ENCODE results near the gene IGSF5.
"Not testable (repeated sequence)": the region's sequence is repeated elsewhere in the genome, so short reads cannot be mapped to it uniquely, and the experiment has no call there.

IGSF5 gene

DNA sequence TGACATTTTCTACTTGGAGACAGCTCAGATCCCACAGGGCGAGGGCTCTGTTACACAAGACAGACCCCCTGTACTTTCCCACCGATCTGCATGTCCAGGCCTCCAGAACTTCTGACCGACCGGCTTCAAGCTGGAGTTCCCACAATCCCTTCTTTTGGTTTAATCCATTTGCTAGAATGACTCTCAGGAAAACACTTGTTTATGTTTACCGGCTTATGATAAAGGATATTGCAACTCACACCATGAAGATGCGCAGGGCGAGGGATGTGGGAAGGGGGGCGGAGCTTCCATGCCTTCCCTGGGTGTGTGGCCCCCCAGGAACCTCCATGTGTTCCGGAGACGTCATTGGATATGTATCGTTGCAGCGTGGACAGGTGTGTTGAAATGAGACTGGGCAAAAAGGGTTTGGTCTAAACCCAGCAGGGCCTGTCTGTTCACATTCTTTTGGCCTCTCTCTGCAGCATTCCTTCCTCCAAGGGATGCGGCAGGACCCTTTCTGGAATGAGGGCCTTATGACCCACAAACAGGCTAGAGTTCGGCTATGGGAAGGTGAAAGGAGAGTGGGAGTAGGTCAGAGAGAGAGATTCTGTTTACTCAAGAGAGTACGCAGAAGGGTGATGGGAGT, 7.5 kb upstream of the IGSF5 start:
- no peak for DNase-seq (ENCODE audit: low read depth in 1 of 2, low spot score in 1 of 2)

DNA sequence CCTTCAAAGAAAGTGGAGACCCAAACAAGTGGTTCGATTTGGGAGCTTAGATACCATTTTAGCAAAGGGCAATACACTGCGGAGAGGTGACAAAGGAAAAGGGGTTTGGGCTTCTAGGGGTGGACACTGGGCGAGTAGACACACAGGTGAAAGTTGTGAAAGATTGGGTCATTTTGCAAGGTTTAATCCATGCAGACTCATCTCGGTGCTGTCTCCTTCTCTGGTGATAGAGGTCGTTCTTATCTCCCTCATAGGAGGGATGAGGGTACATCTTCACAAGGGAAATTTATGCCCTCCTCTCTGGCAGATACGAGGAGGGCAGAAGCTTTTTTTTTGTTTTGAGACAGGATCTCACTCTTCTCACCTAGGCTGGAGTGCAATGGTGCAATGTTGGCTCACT, 6.4 kb upstream of the IGSF5 start:
- DNase-seq (ENCODE audit: low read depth in 1 of 2, low spot score in 1 of 2) = no peak

DNA sequence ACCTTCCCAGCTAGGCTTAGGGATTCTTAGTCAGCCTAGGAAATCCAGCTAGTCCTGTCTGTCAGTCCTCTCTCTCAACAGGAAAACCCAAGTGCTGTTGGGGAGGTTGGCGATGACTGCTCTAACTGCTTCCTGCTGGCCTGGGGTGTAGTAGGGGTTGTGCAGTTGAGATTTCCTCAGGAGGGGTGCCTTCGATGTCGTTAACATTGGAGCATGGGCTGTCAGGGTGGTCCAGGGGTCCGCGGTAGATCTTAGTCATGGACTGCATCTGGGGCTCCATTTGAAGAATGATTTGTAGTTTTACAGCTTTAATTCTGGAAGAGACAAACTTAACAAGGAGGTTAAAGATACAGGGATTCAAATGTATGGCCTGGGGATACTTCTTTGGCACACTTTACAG, 5.5 kb upstream of the IGSF5 start:
- DNase-seq (ENCODE audit: low read depth in 1 of 2, low spot score in 1 of 2) = not testable (repeated sequence)

DNA sequence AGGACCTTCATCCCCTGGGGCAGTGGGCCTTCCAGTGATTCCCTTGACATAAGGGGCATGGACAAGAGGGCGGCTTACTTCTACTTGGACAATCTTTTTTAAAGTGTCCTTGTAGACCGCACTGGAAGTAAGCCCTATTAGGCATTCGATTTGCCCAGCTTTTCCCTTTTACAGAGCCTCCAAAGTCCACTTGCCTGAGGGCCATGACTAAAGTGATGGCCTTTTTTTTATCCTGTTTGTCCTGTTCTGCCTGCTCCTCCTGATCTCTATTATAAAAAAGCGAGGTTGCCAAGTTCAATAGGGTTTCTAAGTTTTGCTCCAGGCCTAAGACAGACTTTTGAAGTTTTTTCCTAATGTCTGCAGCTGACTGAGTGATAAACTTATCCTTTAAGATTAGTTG, 2.4 kb upstream of the IGSF5 start:
- DNase-seq (ENCODE audit: low read depth in 1 of 2, low spot score in 1 of 2) = not testable (repeated sequence)

DNA sequence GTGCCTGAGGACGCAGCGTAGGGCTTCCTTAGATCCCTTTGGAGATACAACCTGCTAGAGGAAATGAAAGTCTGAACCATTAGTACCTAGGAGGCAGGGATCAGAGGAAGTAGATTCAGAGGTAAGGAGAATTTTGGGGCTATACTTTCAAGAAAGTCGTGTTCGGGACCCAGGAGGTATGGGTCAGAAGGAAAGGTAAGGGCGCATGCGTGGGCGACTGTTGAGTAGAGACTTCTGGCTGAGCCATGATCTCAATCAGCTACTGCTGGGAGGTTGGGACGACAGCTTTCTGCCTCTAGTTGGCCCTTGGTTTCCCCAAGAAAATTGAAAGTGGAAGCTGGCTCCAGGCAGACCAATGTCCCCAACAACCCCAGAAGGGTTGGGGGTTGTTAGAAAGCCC, 349 bp downstream of the IGSF5 start:
- DNase-seq (ENCODE audit: low read depth in 1 of 2, low spot score in 1 of 2) = not testable (repeated sequence)

DNA sequence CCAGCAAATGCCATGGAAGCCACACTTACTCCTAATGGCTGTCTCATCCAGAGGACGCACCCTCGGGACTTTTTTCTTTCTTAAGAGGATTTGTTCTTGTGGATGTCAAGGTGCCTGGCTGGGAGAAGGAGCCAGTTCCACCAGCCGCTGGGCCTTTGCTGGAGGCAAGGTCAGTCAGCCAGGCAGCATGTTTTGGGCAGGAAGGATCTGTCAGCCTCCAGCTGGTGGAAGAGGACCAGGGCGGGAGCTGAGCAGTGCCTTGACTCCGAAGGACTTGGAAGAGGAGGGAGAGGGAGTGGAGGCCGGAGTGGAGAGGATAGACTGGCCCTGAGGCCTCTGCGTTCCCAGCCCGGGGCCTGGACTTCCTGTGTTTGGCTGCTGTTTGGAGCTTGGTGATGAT, 5.7 kb downstream of the IGSF5 start:
- no peak for DNase-seq (ENCODE audit: low read depth in 1 of 2, low spot score in 1 of 2)

DNA sequence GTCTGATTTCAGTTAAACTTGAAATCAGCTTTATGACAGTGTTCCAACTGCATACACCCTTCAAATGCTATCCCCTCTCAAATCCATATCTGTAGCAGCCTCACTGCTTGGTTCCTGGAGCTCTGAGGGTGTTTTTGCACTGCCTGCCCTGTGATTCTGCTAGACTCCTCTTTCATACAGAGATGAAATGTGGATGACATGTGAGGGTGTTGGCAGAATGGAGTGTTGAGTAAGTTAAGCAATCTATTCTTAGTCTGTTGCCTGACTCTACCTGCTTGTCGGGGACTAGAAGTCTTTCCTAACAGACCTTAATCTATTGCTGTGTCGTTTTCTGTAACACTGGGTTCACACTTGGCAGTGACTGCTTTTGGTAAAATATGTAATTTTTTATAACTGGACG, 9.8 kb downstream of the IGSF5 start:
- no peak for DNase-seq (ENCODE audit: low read depth in 1 of 2, low spot score in 1 of 2)

DNA sequence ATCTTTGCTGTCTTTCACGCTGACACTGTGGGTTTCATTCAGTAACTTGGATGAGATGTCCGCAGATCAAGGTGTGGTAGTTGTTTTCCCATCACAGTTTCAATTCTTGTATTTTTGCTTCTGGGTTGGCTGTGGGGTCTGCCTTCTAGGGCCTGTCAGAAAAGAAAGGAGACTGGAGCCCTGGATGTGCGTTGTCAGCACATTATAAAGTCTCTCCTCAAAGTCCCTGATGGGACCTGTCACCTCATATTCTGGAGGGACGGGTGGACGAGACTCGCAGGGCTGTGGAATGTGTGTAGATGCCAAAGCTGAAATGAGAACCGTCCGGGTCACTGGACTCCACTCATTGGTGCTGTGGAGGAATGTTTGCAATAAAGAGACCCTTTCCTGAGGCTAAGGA, 11.3 kb downstream of the IGSF5 start:
- no peak for DNase-seq (ENCODE audit: low read depth in 1 of 2, low spot score in 1 of 2)

DNA sequence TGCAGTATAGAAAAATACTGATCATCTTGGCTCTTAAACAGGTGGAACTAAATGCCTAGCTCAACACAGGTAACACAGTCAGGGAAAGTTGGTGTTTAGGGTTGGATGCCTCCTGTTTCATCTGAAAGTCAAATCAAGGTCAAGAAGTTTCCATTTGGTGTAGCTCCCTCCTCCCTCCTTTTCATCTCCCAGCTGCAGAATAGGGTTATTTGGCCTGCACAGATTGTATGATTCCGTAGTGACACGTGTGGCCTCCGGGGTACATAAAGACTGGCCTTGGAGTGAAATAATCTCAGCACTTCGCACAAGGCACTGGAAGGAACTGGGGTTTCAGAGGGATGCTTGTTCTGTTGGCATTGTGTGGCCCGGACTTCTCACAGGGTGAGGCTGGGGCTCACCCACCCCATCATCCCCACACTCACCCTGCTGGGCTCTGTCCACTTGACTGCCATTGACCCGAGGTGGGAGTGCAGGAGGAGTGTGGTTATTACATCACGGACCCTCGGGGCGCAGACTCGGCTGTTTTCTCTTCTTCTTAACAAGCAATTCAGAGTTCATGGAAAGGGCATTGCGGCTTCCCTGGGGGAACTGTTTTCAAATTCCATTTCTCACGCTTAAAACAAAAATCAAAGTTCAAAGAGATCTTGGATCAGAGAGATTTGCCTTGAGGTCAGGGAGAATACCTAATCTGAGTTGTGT, 18.4 kb downstream of the IGSF5 start:
- DNase-seq (ENCODE audit: low read depth in 1 of 2, low spot score in 1 of 2) = no peak

DNA sequence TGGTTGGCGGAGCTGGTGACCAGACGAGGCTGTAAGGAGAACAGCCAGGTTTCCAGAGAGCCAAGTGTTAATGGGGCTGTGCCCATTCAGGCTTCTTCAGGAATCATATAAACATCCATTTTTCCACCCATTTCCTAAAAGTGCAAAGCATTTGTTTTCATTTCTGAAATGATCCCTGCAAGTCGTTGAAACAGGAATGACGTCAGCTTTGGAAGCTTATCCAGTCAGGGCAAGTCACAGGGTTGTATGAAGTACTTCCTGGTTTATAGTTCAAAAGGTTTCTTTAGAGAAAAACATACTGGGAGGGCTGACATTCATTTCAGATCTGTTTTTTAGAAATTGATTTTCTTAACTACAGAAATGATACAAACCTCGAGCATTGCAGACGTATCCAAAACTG, 29.2 kb downstream of the IGSF5 start:
- no peak for DNase-seq (ENCODE audit: low read depth in 1 of 2, low spot score in 1 of 2)

DNA sequence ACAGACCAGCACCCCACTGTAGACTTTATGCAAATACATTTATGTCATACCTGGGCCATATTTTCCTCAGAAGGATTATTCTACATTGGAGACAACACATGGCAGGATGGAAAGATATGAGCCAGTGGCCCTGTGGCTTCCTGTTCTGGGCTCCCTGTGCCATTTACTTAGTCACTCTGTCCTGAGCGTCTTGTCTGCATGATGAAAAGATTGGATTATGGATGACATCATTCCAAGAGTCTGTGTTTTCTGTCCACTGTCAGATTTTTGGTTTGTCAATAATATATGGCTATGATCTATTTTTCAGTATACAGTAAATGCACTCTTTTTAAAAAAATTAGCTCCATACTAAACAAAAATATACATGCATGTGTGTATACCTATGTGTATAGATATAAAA, 30.8 kb downstream of the IGSF5 start:
- DNase-seq (ENCODE audit: low read depth in 1 of 2, low spot score in 1 of 2) = no peak

DNA sequence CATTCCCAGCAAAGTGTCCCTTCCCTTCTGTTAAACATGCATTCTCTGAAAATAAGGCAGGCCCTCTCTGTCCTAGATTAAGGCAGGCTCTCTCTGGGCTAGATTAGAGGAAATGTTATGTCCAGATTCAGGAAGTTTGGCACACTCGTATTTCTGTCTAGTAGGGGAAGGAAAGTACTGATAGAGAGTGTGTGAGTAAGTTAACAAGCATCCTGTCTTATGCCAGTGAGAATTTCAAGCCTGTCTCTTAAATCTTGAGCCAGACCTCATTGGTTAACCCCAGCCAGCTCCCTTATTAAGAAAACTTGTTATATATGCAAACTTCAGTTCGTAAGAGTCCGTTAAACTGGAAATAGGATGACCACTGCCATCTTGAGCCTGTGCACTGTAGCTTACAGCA, 31.6 kb downstream of the IGSF5 start:
- DNase-seq (ENCODE audit: low read depth in 1 of 2, low spot score in 1 of 2) = no peak

DNA sequence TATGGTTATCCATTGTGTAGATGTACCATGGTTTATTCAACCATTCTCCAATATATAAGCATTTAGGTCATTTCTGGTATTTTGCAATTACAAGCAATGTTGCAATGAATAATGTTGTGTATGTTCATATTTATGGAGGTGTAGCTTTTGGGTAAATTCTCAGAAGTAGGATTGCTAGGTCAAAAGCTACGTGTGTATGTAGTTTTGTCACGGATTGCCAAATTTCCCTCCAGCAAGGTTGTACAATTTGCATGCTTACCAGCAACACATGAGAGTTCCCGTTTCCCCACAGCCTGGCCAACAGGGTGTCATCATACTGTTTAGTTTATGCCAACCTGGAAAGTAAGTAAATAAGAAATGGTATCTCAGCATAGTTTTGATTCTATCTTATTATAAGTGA, 36.3 kb downstream of the IGSF5 start:
- no peak for DNase-seq (ENCODE audit: low read depth in 1 of 2, low spot score in 1 of 2)

DNA sequence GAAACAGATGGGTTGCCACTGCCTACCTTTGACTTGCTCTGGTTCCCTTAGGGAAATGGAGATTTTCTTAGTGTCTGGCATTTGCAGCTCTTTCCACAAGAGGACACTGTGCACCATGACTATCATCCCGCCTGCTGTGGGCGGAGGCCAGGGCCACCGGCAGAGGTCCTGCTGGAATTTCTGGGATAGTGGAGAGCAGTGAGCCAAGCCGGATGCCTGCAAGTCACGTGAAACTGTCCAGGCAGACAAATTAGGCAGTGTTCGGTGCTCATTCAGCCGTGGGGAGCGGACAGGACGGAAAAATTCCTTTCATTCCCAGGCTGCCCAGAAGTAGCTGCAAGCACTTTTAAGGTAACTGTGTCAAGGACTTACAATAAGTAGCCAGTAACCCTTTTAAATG, 43.4 kb downstream of the IGSF5 start:
- DNase-seq (ENCODE audit: low read depth in 1 of 2, low spot score in 1 of 2) = no peak

DNA sequence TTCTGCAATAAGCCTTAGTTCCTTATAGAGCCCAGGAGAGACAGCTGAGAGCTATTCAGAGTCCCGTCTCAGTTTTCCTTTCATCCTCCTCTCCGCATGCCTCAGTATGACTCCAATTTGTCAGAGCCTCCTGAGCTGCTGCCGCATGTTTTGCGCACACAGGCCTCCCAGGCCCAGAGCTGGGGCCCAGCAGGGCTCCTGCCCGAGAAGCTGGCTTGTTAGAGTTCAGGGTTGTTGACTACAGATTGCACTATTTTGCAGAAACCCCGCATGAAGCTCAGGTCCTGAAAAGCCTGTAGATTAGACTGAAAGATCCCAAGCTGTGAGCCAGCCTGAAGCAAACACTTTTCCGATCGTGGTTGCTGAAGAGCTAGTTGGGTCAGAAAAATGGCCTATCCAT, 51.5 kb downstream of the IGSF5 start:
- no peak for DNase-seq (ENCODE audit: low read depth in 1 of 2, low spot score in 1 of 2)

DNA sequence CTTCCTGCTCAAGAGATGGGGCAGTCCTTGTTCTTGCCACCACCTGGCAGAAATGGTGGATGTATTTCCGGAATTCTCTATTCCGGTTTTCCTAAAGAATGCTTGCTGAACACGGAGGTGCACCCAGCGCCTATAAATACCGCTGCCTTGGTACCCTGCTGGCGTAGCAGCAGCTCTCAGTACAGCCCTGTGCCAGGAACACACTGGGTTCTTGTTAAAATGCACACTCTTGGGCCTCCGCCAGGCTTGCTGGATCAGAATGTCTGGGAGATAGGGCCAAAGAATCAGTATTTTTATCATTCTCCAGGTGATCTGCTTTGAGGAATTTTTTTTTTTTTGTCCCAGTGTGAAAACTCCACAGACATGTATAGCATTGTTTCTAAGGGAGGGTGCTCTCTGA, 54.2 kb downstream of the IGSF5 start:
- no peak for DNase-seq (ENCODE audit: low read depth in 1 of 2, low spot score in 1 of 2)

DNA sequence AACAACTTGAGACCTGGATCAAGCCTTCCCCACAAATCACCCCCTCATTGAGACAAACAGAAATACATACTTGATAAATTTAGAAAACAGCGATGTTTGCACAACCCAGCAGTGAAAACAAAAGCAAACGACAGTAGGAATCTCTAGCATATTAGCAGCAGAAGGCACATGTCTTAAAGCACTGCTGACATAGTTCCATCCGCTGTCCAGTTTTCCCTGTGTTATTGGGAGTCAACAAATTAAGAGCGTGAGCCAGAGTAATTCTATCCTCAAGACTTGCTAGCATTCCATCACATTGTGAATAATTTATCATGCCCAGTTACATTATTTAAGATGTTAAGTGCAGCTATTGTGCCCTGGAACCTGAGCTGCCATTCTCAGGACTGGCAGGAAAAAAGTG, 55.3 kb downstream of the IGSF5 start:
- DNase-seq (ENCODE audit: low read depth in 1 of 2, low spot score in 1 of 2) = no peak

DNA sequence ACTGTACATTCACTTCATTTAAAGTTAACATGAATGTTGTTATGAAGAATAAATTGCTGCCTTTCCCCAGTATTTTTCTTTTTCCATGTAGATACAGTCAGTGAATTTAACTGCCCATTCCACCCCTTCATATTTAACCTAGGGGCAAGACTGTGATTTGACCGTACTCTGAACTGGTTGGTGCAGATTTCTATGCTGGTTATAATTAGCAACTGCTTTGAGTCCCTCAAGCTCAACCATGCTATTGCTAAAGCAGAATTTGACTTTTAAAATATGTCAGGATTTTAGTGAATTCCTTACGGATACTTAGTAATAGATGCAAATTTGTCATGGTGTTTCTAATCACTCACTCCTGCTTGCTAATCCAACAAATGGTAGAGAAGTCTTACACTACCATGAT, 57.2 kb downstream of the IGSF5 start:
- DNase-seq (ENCODE audit: low read depth in 1 of 2, low spot score in 1 of 2) = no peak

DNA sequence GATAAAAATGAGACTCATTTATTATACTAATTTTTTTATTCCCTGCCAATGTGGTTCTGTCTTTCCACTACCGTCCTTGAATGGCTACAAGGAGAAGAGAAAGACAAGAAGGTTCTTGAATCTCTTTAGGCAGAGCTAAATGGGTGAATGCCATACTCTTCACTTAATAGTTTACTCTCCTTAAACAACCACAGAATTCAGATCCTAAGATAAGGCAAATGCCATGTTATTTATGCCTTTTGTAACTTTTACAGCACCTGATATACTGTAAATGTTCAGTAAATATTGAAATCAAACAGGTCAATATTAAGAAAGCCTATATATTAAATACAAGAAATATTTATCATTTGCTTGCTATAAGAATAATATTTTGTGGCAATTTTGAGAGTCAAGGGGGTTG, 58.4 kb downstream of the IGSF5 start:
- DNase-seq (ENCODE audit: low read depth in 1 of 2, low spot score in 1 of 2) = no peak

DNA sequence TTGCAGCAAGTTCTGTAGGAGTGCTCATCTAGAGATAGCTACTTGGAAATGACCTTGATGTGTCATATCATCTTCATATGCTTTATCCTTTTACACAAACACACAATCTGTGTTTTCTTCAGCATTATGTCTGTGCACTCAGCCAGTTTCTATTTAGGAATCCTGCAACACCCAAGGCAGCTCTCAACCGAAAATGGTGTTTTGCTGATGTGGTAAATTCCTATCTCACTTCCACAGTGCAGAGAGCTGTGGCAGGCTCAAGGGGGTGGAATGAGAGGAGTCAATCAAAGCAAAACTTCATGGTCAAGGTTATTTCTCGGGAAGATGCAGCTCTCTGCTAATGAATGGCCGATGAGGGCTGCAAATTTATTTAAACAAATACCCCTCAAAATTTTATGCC, 59.3 kb downstream of the IGSF5 start:
- DNase-seq (ENCODE audit: low read depth in 1 of 2, low spot score in 1 of 2) = no peak

DNA sequence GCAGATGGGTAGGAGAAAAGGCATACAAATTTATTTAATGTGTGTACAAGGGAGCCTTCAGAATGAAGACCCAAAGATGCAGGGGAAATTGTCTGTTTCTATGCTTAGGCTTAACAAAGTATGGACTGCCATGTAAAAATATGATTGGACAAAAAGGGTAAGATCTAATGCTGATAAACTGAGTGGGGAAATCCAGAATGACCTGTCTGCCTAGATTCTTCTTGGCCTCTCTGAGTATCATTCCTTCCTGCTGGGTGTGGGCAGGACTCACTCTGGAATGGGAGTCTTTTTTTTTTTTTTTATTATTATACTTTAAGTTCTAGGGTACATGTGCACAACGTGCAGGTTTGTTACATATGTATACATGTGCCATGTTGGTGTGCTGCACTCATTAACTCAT, 61.0 kb downstream of the IGSF5 start:
- no peak for DNase-seq (ENCODE audit: low read depth in 1 of 2, low spot score in 1 of 2)

DNA sequence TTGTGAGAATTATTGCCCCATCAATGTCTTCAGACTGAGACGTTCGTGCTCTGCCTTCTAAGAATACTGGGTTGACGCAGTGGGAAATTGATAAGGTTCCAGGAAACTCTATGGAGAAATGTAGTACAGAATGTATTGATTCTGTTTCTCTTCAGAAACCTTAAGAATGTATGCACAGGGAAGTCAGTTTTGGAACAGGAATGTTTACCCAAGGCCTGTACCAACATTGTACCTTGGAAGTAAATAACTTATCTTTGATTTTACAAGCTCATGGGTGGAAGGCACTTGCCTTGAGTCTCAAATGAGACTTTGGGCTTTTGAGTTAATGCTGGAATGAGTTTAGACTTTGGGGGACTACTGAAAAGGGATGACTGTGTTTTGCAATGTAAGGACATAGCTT, 62.8 kb downstream of the IGSF5 start:
- DNase-seq (ENCODE audit: low read depth in 1 of 2, low spot score in 1 of 2) = no peak

DNA sequence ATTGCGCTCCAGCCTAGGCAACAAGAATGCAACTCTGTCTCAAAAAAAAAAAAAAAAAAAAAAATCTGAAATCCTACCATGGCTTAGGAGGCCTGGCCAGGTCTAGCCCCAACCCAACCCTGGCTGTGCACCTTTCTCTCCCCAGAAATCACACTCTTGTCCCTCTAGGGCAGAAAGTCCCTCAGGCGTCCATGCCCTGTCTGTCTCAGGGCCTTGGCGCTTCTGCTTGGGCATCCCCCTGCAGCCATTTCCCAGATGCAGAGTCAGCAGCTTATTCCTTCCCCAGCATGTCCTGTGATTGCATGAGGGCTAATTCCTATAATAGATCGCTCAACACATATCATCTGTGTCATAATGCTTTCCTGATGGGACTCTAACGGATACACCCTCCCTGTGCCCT, 65.0 kb downstream of the IGSF5 start:
- no peak for DNase-seq (ENCODE audit: low read depth in 1 of 2, low spot score in 1 of 2)

Measured in activated T-helper 1 cell treated with anti-CD3 and anti-CD28 coated beads, Interleukin-2, amount 50 U/mL, for 16 hours (primary cell).